H9 (cell line): ENCODE data around the gene KDM2B. TPM values are rescaled to one million over a fixed set of nuclear protein-coding genes. Genes with fewer than 3 reads are reported as not detected.

Source experiments
- DNase-seq: peaks from one replicate; pipeline ENCODE4 v3.0.0-alpha.2; 2017
- H2AFZ ChIP-seq: one replicate; pipeline ENCODE4 v1.6.1; 2013; ENCODE audit warnings: mild to moderate bottlenecking, low read length, control low read depth, moderate library complexity
- H2AK5ac ChIP-seq: 2 replicates; pipeline ENCODE4 v1.6.1; 2013; ENCODE audit warnings: low read length, control low read depth, mixed read lengths; ENCODE audit not compliant: insufficient read length
- H2BK120ac ChIP-seq: one replicate; pipeline ENCODE4 v1.6.1; 2013; ENCODE audit warnings: low read depth, mild to moderate bottlenecking, low read length, control low read depth, inconsistent platforms; ENCODE audit not compliant: poor library complexity, severe bottlenecking
- H2BK12ac ChIP-seq: 2 replicates; pipeline ENCODE4 v1.6.1; 2013; ENCODE audit warnings: low read length, control low read depth, mixed read lengths, low read depth; ENCODE audit not compliant: insufficient read length
- H2BK15ac ChIP-seq: 2 replicates; pipeline ENCODE4 v1.6.1; 2013; ENCODE audit warnings: low read depth, low read length, control low read depth
- H2BK20ac ChIP-seq: one replicate; pipeline ENCODE4 v1.6.1; 2013; ENCODE audit warnings: low read depth, mild to moderate bottlenecking, low read length, control low read depth, inconsistent platforms; ENCODE audit not compliant: poor library complexity, severe bottlenecking
- H2BK5ac ChIP-seq: 2 replicates; pipeline ENCODE4 v1.6.1; 2013; ENCODE audit warnings: low read length, control low read depth, mixed read lengths; ENCODE audit not compliant: insufficient read length
- H3K14ac ChIP-seq: 2 replicates; pipeline ENCODE4 v1.6.1; 2013; ENCODE audit warnings: low read length, control low read depth; ENCODE audit not compliant: insufficient read depth
- H3K18ac ChIP-seq: 2 replicates; pipeline ENCODE4 v1.6.1; 2013; ENCODE audit warnings: low read depth, mild to moderate bottlenecking, mixed read lengths, low read length, control low read depth; ENCODE audit not compliant: insufficient read length
- H3K23ac ChIP-seq: 2 replicates; pipeline ENCODE4 v1.6.1; 2013; ENCODE audit warnings: low read length, control low read depth, mixed read lengths, low read depth; ENCODE audit not compliant: insufficient read length
- H3K23me2 ChIP-seq: 2 replicates; pipeline ENCODE4 v1.6.1; 2013; ENCODE audit warnings: low read depth, mild to moderate bottlenecking, mixed read lengths, low read length, control low read depth; ENCODE audit not compliant: insufficient read length, poor library complexity, severe bottlenecking
- H3K27ac ChIP-seq: 2 replicates; pipeline ENCODE4 v1.5.1; 2013; ENCODE audit warnings: low read length, control low read depth, mixed read lengths, low read depth; ENCODE audit not compliant: insufficient read length
- H3K27me3 ChIP-seq: 2 replicates; pipeline ENCODE4 v1.6.1; 2013; ENCODE audit warnings: low read length, control low read depth, inconsistent platforms; ENCODE audit not compliant: insufficient read depth
- H3K4ac ChIP-seq: 2 replicates; pipeline ENCODE4 v1.6.1; 2013; ENCODE audit warnings: low read depth, mild to moderate bottlenecking, control low read depth, inconsistent platforms, low read length, moderate library complexity
- H3K4me1 ChIP-seq: 2 replicates; pipeline ENCODE4 v1.6.1; 2013; ENCODE audit warnings: low read length, control low read depth, inconsistent platforms; ENCODE audit not compliant: insufficient read depth
- H3K4me2 ChIP-seq: 2 replicates; pipeline ENCODE4 v1.6.1; 2013; ENCODE audit warnings: low read length, control low read depth, mixed read lengths; ENCODE audit not compliant: insufficient read length, insufficient read depth
- H3K56ac ChIP-seq: 2 replicates; pipeline ENCODE4 v1.6.1; 2013; ENCODE audit warnings: low read depth, mild to moderate bottlenecking, mixed read lengths, low read length, control low read depth; ENCODE audit not compliant: insufficient read length
- H3K79me1 ChIP-seq: 2 replicates; pipeline ENCODE4 v1.6.1; 2013; ENCODE audit warnings: low read depth, mild to moderate bottlenecking, moderate library complexity, low read length, control low read depth, inconsistent platforms; ENCODE audit not compliant: insufficient read depth, poor library complexity, severe bottlenecking
- H3K79me2 ChIP-seq: 2 replicates; pipeline ENCODE4 v1.6.1; 2013; ENCODE audit warnings: low read length, control low read depth, inconsistent platforms; ENCODE audit not compliant: insufficient read depth
- H3K9ac ChIP-seq: 2 replicates; pipeline ENCODE4 v1.6.1; 2013; ENCODE audit warnings: low read length, control low read depth, mixed read lengths; ENCODE audit not compliant: insufficient read length; ENCODE audit errors: extremely low read depth
- H3K9me3 ChIP-seq: one replicate; pipeline ENCODE4 v1.6.1; 2013; ENCODE audit warnings: low read depth, low read length, inconsistent platforms; ENCODE audit not compliant: control insufficient read depth
- H3T11ph ChIP-seq: one replicate; pipeline ENCODE4 v1.6.1; 2013; ENCODE audit warnings: mild to moderate bottlenecking, low read length, control low read depth, inconsistent platforms
- H4K20me1 ChIP-seq: one replicate; pipeline ENCODE4 v1.6.1; 2013; ENCODE audit not compliant: control insufficient read depth, insufficient read length, insufficient read depth
- H4K5ac ChIP-seq: 2 replicates; pipeline ENCODE4 v1.6.1; 2013; ENCODE audit warnings: low read depth, mild to moderate bottlenecking, mixed read lengths, low read length, control low read depth; ENCODE audit not compliant: insufficient read length
- H4K8ac ChIP-seq: replicated peaks from 2 replicates; pipeline ENCODE4 v1.6.1; 2013; ENCODE audit warnings: low read length, control low read depth, mixed read lengths, low read depth; ENCODE audit not compliant: insufficient read length
- H4K91ac ChIP-seq: 2 replicates; pipeline ENCODE4 v1.6.1; 2013; ENCODE audit warnings: low read depth, mild to moderate bottlenecking, moderate library complexity, mixed read lengths, low read length, control low read depth; ENCODE audit not compliant: insufficient read length
- H3K27ac Mint-ChIP-seq, 3 experiments: 2 replicates in 2 of 3; 3 replicates in 1 of 3; pipeline ENCODE4 v1.8.0; 2020 to 2021; ENCODE audit warnings: mixed read lengths in 3 of 3, mild to moderate bottlenecking in 1 of 3, moderate library complexity in 1 of 3
- H3K27me3 Mint-ChIP-seq: 2 replicates; pipeline ENCODE4 v1.8.0; 2021; ENCODE audit warnings: low read depth, mild to moderate bottlenecking, moderate library complexity, mixed read lengths
- H3K36me3 Mint-ChIP-seq, 3 experiments: 2 replicates in 2 of 3; 3 replicates in 1 of 3; pipeline ENCODE4 v1.8.0; 2020 to 2021; ENCODE audit warnings: low read depth in 3 of 3, mixed read lengths in 3 of 3; ENCODE audit not compliant: insufficient read depth in 1 of 3
- H3K4me1 Mint-ChIP-seq, 2 experiments: 2 replicates each; pipeline ENCODE4 v1.8.0; 2020; ENCODE audit warnings: mixed read lengths in 2 of 2
- H3K4me3 Mint-ChIP-seq, 2 experiments: 2 replicates in 1 of 2; 3 replicates in 1 of 2; pipeline ENCODE4 v1.8.0; 2020 to 2021; ENCODE audit warnings: mild to moderate bottlenecking in 2 of 2, mixed read lengths in 2 of 2, moderate library complexity in 1 of 2
- H3K9me3 Mint-ChIP-seq, 2 experiments: 2 replicates in 1 of 2; 3 replicates in 1 of 2; pipeline ENCODE4 v1.8.0; 2020; ENCODE audit warnings: mild to moderate bottlenecking in 2 of 2, mixed read lengths in 2 of 2, moderate library complexity in 1 of 2
- CTCF ChIP-seq: fragments of 200-600 bp; sonication (generic); conservative IDR thresholded peaks from 3 replicates; pipeline ENCODE4 v1.8.0; 2021; ENCODE audit warnings: antibody characterized with exemption, mild to moderate bottlenecking
- WGBS: extraction: QIAGEN DNeasy Blood & Tissue Kit; methylation state at CpG from one replicate; pipeline ENCODE4 v1.1.7; 2013; ENCODE audit warnings: missing lambda C conversion rate, low lambda C conversion rate, mixed read lengths; ENCODE audit not compliant: insufficient read length; ENCODE audit errors: extremely low coverage; 5-methylcytosine and 5-hydroxymethylcytosine counted together
- total RNA-seq: library from RNA; stranded (reverse); gene quantifications from 2 replicates; pipeline ENCODE4 v1.2.1, GENCODE V29; 2021

The KDM2B gene
- total RNA-seq, 1 experiment from 2014 or later, result 143 TPM

GRCh38 chr12:121536054-121536898, 44.5 kb downstream of the KDM2B start:
- peaks cover 32 to 55% (median 44%) of the 10 kb centered on the region in 3 experiments for H3K36me3 Mint-ChIP-seq
- Histone ChIP-seq H2AK5ac (no peak overlapping the region), H2BK120ac (no peak overlapping the region), H3K56ac (no peak overlapping the region), H3K4me1 (peaks cover 7% of the 10 kb centered on the region; the same call in 1 of the 2 replicates), H3K4ac (no peak overlapping the region), H4K8ac (no peak overlapping the region), H3K9me3 (no peaks in the 10 kb centered on the region), H3K23ac (no peak overlapping the region), H2AFZ (no peak overlapping the region), H2BK20ac (no peak overlapping the region), H2BK12ac (no peak overlapping the region), H3K18ac (no peak overlapping the region), H3K9ac (no peak overlapping the region), H3K79me2 (peaks cover 2% of the 10 kb centered on the region; the same call in 1 of the 2 replicates), H2BK15ac (no peak overlapping the region), H4K91ac (no peak overlapping the region), H3K14ac (no peak overlapping the region; the same call in 1 of the 2 replicates), H3K79me1 (no peaks in the 10 kb centered on the region), H3K27ac (no peak overlapping the region), H3K27me3 (no peaks in the 10 kb centered on the region), H3K23me2 (peaks cover 19% of the 10 kb centered on the region), H3K4me2 (peak overlapping the region; percentile 48), H4K5ac (no peak overlapping the region), H4K20me1 (no peaks in the 10 kb centered on the region), H3T11ph (no peak overlapping the region), H2BK5ac (no peak overlapping the region)
- no peak for TF ChIP-seq CTCF
- DNase-seq, result peak; percentile 93
- H3K27me3 Mint-ChIP-seq, result peaks cover 23% of the 10 kb centered on the region
- peaks cover 43 to 59% of the 10 kb centered on the region in 2 experiments for H3K4me1 Mint-ChIP-seq
- H3K4me3 Mint-ChIP-seq, result peak overlapping the region; percentile 49 to 76
- WGBS, result no CpG with 5 or more reads among the region's 36 CpGs
- H3K9me3 Mint-ChIP-seq, result no peaks in the 10 kb centered on the region; a peak in 2 of 5 replicates
- H3K27ac Mint-ChIP-seq, result no peak overlapping the region; a peak in 1 of 7 replicates
